Measurements from ENCODE around the gene SLC17A9. TPM values are rescaled to one million over a fixed set of nuclear protein-coding genes. Genes with fewer than 3 reads are reported as not detected.

The SLC17A9 gene
- polyA plus RNA-seq, 10 donors = 0.62 to 2.9 (median 1.1) TPM

- no peak for DNase-seq
Measured at GRCh38 chr20:63017076-63017825, 64.7 kb downstream of the SLC17A9 start.

GRCh38 chr20:63017826-63018411 lies 65.4 kb downstream of the SLC17A9 start:
- no peak for DNase-seq

Other genes starting within 250 kb of the SLC17A9 start
- gene NTSR1, start 243.9 kb upstream of the SLC17A9 start, polyA plus RNA-seq (ENCODE audit: insufficient read length in 10 of 10) = under 1 TPM; 0.07 to 0.25 (median 0.11) TPM
- gene MRGBP, start 156.2 kb upstream of the SLC17A9 start, polyA plus RNA-seq (ENCODE audit: insufficient read length in 10 of 10) = 10 to 100 TPM in 3 of 10 donors, 1 to 10 TPM in 7; 7.7 to 13.2 (median 9.4) TPM
- 10 to 100 TPM; 11.2 to 26.9 (median 16.0) TPM for gene OGFR, start 147.9 kb upstream of the SLC17A9 start, polyA plus RNA-seq (ENCODE audit: insufficient read length in 10 of 10)
- 10 to 100 TPM in 5 of 10 donors, 1 to 10 TPM in 5; 6.2 to 21.9 (median 11.0) TPM for gene COL9A3, start 135.7 kb upstream of the SLC17A9 start, polyA plus RNA-seq (ENCODE audit: insufficient read length in 10 of 10)
- 10 to 100 TPM in 5 of 10 donors, 1 to 10 TPM in 5; 7.0 to 14.2 (median 9.8) TPM for gene TCFL5, start 90.9 kb upstream of the SLC17A9 start, polyA plus RNA-seq (ENCODE audit: insufficient read length in 10 of 10)
- 10 to 100 TPM; 32.9 to 42.2 (median 35.2) TPM for gene DIDO1, start 26.2 kb upstream of the SLC17A9 start, polyA plus RNA-seq (ENCODE audit: insufficient read length in 10 of 10)
- 10 to 100 TPM; 26.7 to 38.5 (median 30.6) TPM for gene GID8, start 14.6 kb upstream of the SLC17A9 start, polyA plus RNA-seq (ENCODE audit: insufficient read length in 10 of 10)
- gene BHLHE23, start 54.3 kb downstream of the SLC17A9 start, polyA plus RNA-seq (ENCODE audit: insufficient read length in 10 of 10) = under 1 TPM in 1 of 10 donors, not detected in 9; 0.16 TPM